ENCODE results near the gene UBE2Z. TPM values are rescaled to one million over a fixed set of nuclear protein-coding genes. Genes with fewer than 3 reads are reported as not detected.
A peak's percentile ranks its signal among the peaks of the same experiment; 100 is the strongest.

UBE2Z gene
- total RNA-seq, 1 donor, result 120 TPM

- H3K4me3 ChIP-seq (ENCODE audit: low read depth, low read length), result no peak overlapping the region
- peak; percentile 77 for DNase-seq (ENCODE audit: low read depth)
- peak; percentile 81 for TF ChIP-seq CTCF (IDR thresholded peaks at IDR 0.05; ENCODE audit: insufficient read depth, low read depth, low read length)
Measured at GRCh38 chr17:48954300-48954755, 46.1 kb downstream of the UBE2Z start.

- no peak for DNase-seq (ENCODE audit: low read depth)
- no peak for TF ChIP-seq CTCF (IDR thresholded peaks at IDR 0.05; ENCODE audit: insufficient read depth, low read depth, low read length)
- no peak overlapping the region for H3K4me3 ChIP-seq (ENCODE audit: low read depth, low read length)
Measured at GRCh38 chr17:48960834-48961515, 52.8 kb downstream of the UBE2Z start.

DNA sequence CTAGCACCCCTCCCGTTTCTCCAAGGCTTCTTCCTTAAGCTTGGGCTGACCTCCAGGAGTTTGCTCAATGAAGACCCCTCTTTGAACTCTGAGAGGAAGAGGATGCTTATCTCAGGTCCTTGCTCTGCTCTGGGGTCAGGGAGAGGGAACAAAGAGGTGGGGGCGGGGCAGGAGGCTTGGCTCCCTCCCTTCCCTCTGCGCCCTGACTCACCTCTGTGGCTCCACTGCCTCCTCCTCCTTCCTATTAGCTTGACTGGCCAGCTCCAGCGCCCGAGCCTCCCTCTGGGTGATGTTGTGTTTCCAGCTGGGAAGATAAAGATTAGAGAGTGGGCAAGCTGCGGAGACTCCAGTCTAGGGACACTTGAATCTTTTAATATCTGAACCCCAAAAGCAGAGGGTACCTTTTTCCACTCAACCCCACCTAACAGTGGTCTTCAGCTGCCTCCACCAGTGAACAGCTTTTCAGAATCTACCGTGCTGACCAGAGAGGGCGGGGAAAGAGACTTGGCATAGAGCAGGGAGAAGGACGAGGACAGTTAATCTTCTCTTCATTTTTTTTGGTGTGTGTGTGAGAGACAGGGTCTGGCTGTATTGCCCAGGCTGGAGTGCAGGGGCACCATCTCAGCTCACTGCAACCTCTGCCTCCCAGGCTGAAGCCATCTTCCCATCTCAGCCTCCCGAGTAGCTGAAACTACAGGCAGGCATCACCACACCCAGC is 53.5 kb downstream of the UBE2Z start:
- TF ChIP-seq CTCF (IDR thresholded peaks at IDR 0.05; ENCODE audit: insufficient read depth, low read depth, low read length), result no peak
- H3K4me3 ChIP-seq (ENCODE audit: low read depth, low read length), result peak overlapping the region; percentile 15
- peak; percentile 50 for DNase-seq (ENCODE audit: low read depth)

DNA sequence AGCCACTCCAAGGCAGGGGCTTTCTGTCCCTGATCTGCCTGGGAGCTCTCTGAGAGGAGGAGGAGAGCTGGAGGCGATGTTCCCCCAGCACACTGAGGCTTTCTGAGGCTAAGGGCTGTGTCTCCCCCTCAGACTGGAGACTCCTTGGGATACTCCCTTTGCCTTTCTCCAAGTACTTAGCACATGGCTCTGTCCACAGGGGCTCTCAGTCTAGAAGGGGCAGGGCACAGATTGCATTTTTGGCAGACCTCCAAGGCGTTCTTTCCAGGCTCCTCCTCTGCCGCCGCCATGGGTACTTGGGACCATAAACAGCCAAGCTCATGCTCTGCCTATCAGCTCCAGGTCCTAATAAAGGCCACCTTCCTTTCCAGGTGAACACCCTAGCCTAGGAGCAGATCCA is 62.0 kb downstream of the UBE2Z start:
- TF ChIP-seq CTCF (IDR thresholded peaks at IDR 0.05; ENCODE audit: insufficient read depth, low read depth, low read length), result no peak
- H3K4me3 ChIP-seq (ENCODE audit: low read depth, low read length), result no peak overlapping the region
- DNase-seq (ENCODE audit: low read depth), result peak; percentile 48

GRCh38 chr17:48970865-48971687 is 62.9 kb downstream of the UBE2Z start:
- DNase-seq (ENCODE audit: low read depth), result no peak
- no peak for TF ChIP-seq CTCF (IDR thresholded peaks at IDR 0.05; ENCODE audit: insufficient read depth, low read depth, low read length)
- no peak overlapping the region for H3K4me3 ChIP-seq (ENCODE audit: low read depth, low read length)

- no peak for TF ChIP-seq CTCF (IDR thresholded peaks at IDR 0.05; ENCODE audit: insufficient read depth, low read depth, low read length)
- no peak for DNase-seq (ENCODE audit: low read depth)
- no peak overlapping the region for H3K4me3 ChIP-seq (ENCODE audit: low read depth, low read length)
Measured at GRCh38 chr17:48972749-48973097, 64.5 kb downstream of the UBE2Z start.

All from fibroblast of villous mesenchyme (primary cell).